Activated T-cell treated with anti-CD3 and anti-CD28 coated beads for 1 hour (primary cell): ENCODE measurements around the gene GNB5.
"Not testable (repeated sequence)": the region's sequence is repeated elsewhere in the genome, so short reads cannot be mapped to it uniquely, and the experiment has no call there.

Source experiments
- DNase-seq: peaks from one replicate; pipeline ENCODE4 v3.0.0-alpha.2; 2020; ENCODE audit warnings: low read depth

The GNB5 gene

GRCh38 chr15:52093167-52093538, 98.0 kb downstream of the GNB5 start:
- DNase-seq = no peak

GRCh38 chr15:52090193-52090592, 101.0 kb downstream of the GNB5 start:
- no peak for DNase-seq

- no peak for DNase-seq
Measured at GRCh38 chr15:52086011-52086786, 105.0 kb downstream of the GNB5 start.

- DNase-seq = no peak
Measured at GRCh38 chr15:52085299-52085698, 105.9 kb downstream of the GNB5 start.

- no peak for DNase-seq
Measured at GRCh38 chr15:52083603-52084002, 107.6 kb downstream of the GNB5 start.

- DNase-seq = not testable (repeated sequence)
Measured at GRCh38 chr15:52083037-52083359, 108.2 kb downstream of the GNB5 start.

GRCh38 chr15:52082197-52083036, 108.8 kb downstream of the GNB5 start:
- DNase-seq = no peak

- DNase-seq = no peak
Measured at GRCh38 chr15:52080706-52081392, 110.3 kb downstream of the GNB5 start.

- no peak for DNase-seq
Measured at GRCh38 chr15:52080031-52080430, 111.2 kb downstream of the GNB5 start.

GRCh38 chr15:52078876-52079700, 112.1 kb downstream of the GNB5 start:
- peak; percentile 92 for DNase-seq

- DNase-seq = no peak
Measured at GRCh38 chr15:52078197-52078875, 112.9 kb downstream of the GNB5 start.

- DNase-seq = no peak
Measured at GRCh38 chr15:52076889-52077781, 114.1 kb downstream of the GNB5 start.

GRCh38 chr15:52071570-52071969, 119.6 kb downstream of the GNB5 start:
- no peak for DNase-seq

GRCh38 chr15:52069559-52069958, 121.6 kb downstream of the GNB5 start:
- no peak for DNase-seq

GRCh38 chr15:52068004-52068615, 123.1 kb downstream of the GNB5 start:
- no peak for DNase-seq

- DNase-seq = no peak
Measured at GRCh38 chr15:52067545-52067926, 123.7 kb downstream of the GNB5 start.

- no peak for DNase-seq
Measured at GRCh38 chr15:52066842-52067544, 124.2 kb downstream of the GNB5 start.
